Nephron progenitor cell (in vitro differentiated cells): ENCODE measurements around the gene TMC8.

Experiments used
- DNase-seq: peaks from one replicate; pipeline ENCODE4 v3.0.0; 2021
- H3K27ac Mint-ChIP-seq: 2 replicates; pipeline ENCODE4 v1.8.0; 2021; ENCODE audit warnings: mild to moderate bottlenecking, moderate library complexity, mixed read lengths
- H3K27me3 Mint-ChIP-seq: 2 replicates; pipeline ENCODE4 v1.8.0; 2021; ENCODE audit warnings: mild to moderate bottlenecking, low read depth, mixed read lengths; ENCODE audit not compliant: poor library complexity
- H3K36me3 Mint-ChIP-seq: 2 replicates; pipeline ENCODE4 v1.8.0; 2021; ENCODE audit warnings: low read depth, mixed read lengths
- H3K4me1 Mint-ChIP-seq: 2 replicates; pipeline ENCODE4 v1.8.0; 2021; ENCODE audit warnings: mixed read lengths
- H3K4me3 Mint-ChIP-seq: 2 replicates; pipeline ENCODE4 v1.8.0; 2021; ENCODE audit warnings: mild to moderate bottlenecking, moderate library complexity, mixed read lengths
- H3K9me3 Mint-ChIP-seq: 2 replicates; pipeline ENCODE4 v1.8.0; 2021; ENCODE audit warnings: mild to moderate bottlenecking, moderate library complexity, mixed read lengths
- CTCF ChIP-seq: fragments of 200-600 bp; sonication (generic); IDR thresholded peaks from 2 replicates; pipeline ENCODE4 v1.5.0; 2021; ENCODE audit warnings: antibody characterized with exemption

Gene TMC8

DNA sequence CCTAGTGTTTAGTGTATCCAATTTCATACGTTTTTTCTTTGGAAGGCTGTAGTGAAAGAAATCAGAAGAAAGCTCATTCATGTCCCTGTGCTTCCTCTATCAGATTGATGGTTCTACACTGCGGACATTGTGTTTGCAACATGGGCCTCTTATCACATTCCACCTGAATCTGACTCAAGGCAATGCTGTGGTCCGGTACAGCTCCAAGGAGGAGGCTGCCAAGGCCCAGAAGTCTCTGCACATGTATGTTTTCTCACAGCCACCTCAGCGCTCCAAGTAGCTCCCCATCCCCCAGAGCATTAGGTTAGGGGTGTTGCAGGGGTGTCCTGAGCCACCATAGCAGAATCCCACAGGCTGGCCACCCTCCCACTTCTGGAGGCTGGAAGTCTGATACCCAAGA, 27.3 kb upstream of the TMC8 start:
- peaks cover 5% of the 10 kb centered on the region for H3K4me1 Mint-ChIP-seq
- TF ChIP-seq CTCF, result no peak
- DNase-seq, result no peak
- H3K4me3 Mint-ChIP-seq, result no peak overlapping the region
- H3K36me3 Mint-ChIP-seq, result peaks cover 81% of the 10 kb centered on the region
- peaks cover 31% of the 10 kb centered on the region for H3K9me3 Mint-ChIP-seq
- no peaks in the 10 kb centered on the region for H3K27me3 Mint-ChIP-seq
- no peak overlapping the region for H3K27ac Mint-ChIP-seq

DNA sequence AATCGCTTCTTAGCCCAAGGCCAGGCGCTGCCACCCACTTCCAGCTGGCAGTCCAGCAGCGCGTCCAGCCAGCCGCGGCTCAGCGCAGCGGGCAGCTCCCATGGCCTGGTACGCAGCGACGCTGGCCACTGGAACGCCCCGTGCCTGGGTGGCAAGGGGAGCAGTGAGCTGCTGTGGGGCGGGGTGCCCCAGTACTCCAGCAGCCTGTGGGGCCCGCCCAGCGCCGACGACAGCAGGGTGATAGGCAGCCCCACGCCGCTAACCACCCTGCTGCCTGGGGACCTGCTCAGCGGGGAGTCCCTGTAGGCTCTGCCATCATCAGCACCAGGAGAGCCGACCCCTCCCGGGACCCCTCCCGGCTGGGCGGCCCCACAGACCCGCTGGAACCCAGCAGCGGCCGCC, 26.0 kb upstream of the TMC8 start:
- H3K36me3 Mint-ChIP-seq, result peaks cover 75% of the 10 kb centered on the region
- H3K27ac Mint-ChIP-seq, result no peak overlapping the region
- TF ChIP-seq CTCF, result no peak
- no peak for DNase-seq
- H3K4me3 Mint-ChIP-seq, result no peak overlapping the region
- peaks cover 22% of the 10 kb centered on the region for H3K9me3 Mint-ChIP-seq
- H3K27me3 Mint-ChIP-seq, result no peaks in the 10 kb centered on the region
- peaks cover 9% of the 10 kb centered on the region for H3K4me1 Mint-ChIP-seq

- no peaks in the 10 kb centered on the region for H3K27me3 Mint-ChIP-seq
- no peak overlapping the region for H3K4me3 Mint-ChIP-seq
- H3K4me1 Mint-ChIP-seq, result peaks cover 10% of the 10 kb centered on the region
- no peak overlapping the region for H3K27ac Mint-ChIP-seq
- no peak for DNase-seq
- peaks cover 72% of the 10 kb centered on the region for H3K36me3 Mint-ChIP-seq
- peaks cover 16% of the 10 kb centered on the region for H3K9me3 Mint-ChIP-seq
- TF ChIP-seq CTCF, result no peak
Measured at GRCh38 chr17:78105101-78105500, 25.5 kb upstream of the TMC8 start.

DNA sequence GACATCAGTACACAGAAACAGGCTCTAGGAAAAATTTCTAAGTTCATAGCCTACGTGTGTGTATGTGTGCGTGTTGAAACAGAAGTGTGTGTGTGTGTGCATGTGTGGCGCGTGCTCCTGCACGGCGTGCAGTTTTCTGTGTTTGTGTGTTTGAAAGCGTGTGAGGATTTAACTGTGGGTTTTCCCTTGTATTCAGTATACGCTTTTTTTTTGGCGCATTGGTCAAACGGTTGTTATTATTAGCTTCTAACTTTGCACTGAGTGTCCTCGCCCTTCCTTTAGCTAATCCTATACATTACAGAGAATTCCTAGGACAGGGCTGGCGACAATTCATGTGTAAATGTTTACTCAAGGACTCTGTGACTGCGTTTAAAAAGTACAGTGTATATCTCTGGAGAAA, 25.0 kb upstream of the TMC8 start:
- Mint-ChIP-seq H3K27ac (no peak overlapping the region), H3K9me3 (peaks cover 12% of the 10 kb centered on the region), H3K27me3 (no peaks in the 10 kb centered on the region), H3K4me1 (peaks cover 15% of the 10 kb centered on the region), H3K36me3 (peaks cover 71% of the 10 kb centered on the region), H3K4me3 (no peak overlapping the region)
- no peak for TF ChIP-seq CTCF
- no peak for DNase-seq

DNA sequence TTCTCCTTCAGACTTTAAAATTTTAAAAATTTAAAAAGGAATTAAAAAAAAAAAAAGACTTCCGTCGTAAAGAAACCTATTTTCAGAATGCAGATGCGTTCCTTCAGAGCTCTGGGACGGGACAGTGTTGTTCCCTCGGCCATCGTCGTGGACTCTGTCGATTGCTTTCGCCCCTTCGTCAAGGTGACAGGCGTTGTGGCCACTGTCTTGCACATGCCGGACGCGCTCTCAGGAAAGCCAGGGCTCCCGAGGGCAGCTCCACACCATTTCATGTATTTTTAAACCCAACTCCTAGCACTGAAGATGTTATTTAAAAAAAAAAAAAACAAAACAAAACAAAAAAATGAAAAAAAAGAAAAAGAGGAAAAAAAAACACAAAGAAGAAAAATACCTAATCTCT, 24.4 kb upstream of the TMC8 start:
- H3K9me3 Mint-ChIP-seq, result peaks cover 7% of the 10 kb centered on the region
- no peak for TF ChIP-seq CTCF

GRCh38 chr17:78107457-78107856, 23.1 kb upstream of the TMC8 start:
- TF ChIP-seq CTCF, result no peak
- DNase-seq, result no peak
- Mint-ChIP-seq H3K27ac (peak overlapping the region; percentile 58), H3K4me3 (no peak overlapping the region), H3K9me3 (no peaks in the 10 kb centered on the region), H3K4me1 (peaks cover 20% of the 10 kb centered on the region), H3K27me3 (no peaks in the 10 kb centered on the region), H3K36me3 (peaks cover 61% of the 10 kb centered on the region)

More for the DNA sequence above, 24.4 kb upstream of the TMC8 start:
- Mint-ChIP-seq H3K4me3 (no peak overlapping the region), H3K4me1 (peaks cover 18% of the 10 kb centered on the region), H3K27ac (peak overlapping the region; percentile 92), H3K36me3 (peaks cover 71% of the 10 kb centered on the region), H3K27me3 (no peaks in the 10 kb centered on the region)
- DNase-seq, result no peak
